NCI-H2171 treated with DMSO at 0.1 percent for 48 hours (cell line): ENCODE data around the gene BCAS1.
A peak's percentile ranks its signal among the peaks of the same experiment; 100 is the strongest.

Source experiments
- DNase-seq: peaks from one replicate; lab custom pipeline; 2025; lab: John Stamatoyannopoulos, UW

BCAS1 gene

GRCh38 chr20:54070187-54070987 lies at the start of gene BCAS1:
BCAS1 (minus strand) TSS chr20:54070594; CDS start chr20:54058718, 11,876 bp downstream.
- no peak for DNase-seq

GRCh38 chr20:54119744-54120143 lies 49.4 kb upstream of the BCAS1 start:
- DNase-seq = no peak

GRCh38 chr20:54118220-54119001 lies 48.0 kb upstream of the BCAS1 start:
- no peak for DNase-seq

GRCh38 chr20:54116550-54117235 lies 46.3 kb upstream of the BCAS1 start:
- no peak for DNase-seq

- no peak for DNase-seq
Observed at GRCh38 chr20:54115172-54115854, 44.9 kb upstream of the BCAS1 start.

GRCh38 chr20:54114109-54114508 lies 43.7 kb upstream of the BCAS1 start:
- no peak for DNase-seq

- no peak for DNase-seq
Observed at GRCh38 chr20:54113566-54113965, 43.2 kb upstream of the BCAS1 start.

GRCh38 chr20:54112221-54112884 lies 42.0 kb upstream of the BCAS1 start:
- DNase-seq = no peak

- no peak for DNase-seq
Observed at GRCh38 chr20:54111460-54111859, 41.1 kb upstream of the BCAS1 start.

GRCh38 chr20:54110457-54110856 lies 40.1 kb upstream of the BCAS1 start:
- no peak for DNase-seq

GRCh38 chr20:54110041-54110440 lies 39.6 kb upstream of the BCAS1 start:
- DNase-seq = no peak

GRCh38 chr20:54108817-54109216 lies 38.4 kb upstream of the BCAS1 start:
- DNase-seq = no peak

- no peak for DNase-seq
Observed at GRCh38 chr20:54108326-54108642, 37.9 kb upstream of the BCAS1 start.

- no peak for DNase-seq
Observed at GRCh38 chr20:54107600-54108325, 37.4 kb upstream of the BCAS1 start.

GRCh38 chr20:54107181-54107580 lies 36.8 kb upstream of the BCAS1 start:
- peak; percentile 24 for DNase-seq

- DNase-seq = no peak
Observed at GRCh38 chr20:54106162-54106561, 35.8 kb upstream of the BCAS1 start.

GRCh38 chr20:54105653-54106052 lies 35.3 kb upstream of the BCAS1 start:
- DNase-seq = no peak

- no peak for DNase-seq
Observed at GRCh38 chr20:54104781-54105180, 34.4 kb upstream of the BCAS1 start.

GRCh38 chr20:54103762-54104600 lies 33.6 kb upstream of the BCAS1 start:
- DNase-seq = no peak
